Measurements from ENCODE around the gene MFGE8.

GRCh38 chr15:88871313-88871712 lies 41.9 kb downstream of the MFGE8 start:
- TF ChIP-seq CTCF (IDR thresholded peaks at IDR 0.05; ENCODE audit: poor library complexity, severe bottlenecking) (no peak), TAF1 (IDR thresholded peaks at IDR 0.05; ENCODE audit: low read depth) (no peak), RAD21 (conservative IDR thresholded peaks at IDR 0.05) (no peak), EZH2 (IDR thresholded peaks at IDR 0.05; ENCODE audit: borderline replicate concordance, insufficient read depth, low read length, poor library complexity, severe bottlenecking) (no peak), POLR2AphosphoS5 (IDR thresholded peaks at IDR 0.05) (no peak), REST (IDR thresholded peaks at IDR 0.05; ENCODE audit: borderline replicate concordance) (no peak), MXI1 (conservative IDR thresholded peaks at IDR 0.05; ENCODE audit: poor library complexity, severe bottlenecking) (no peak), EP300 (conservative IDR thresholded peaks at IDR 0.05; ENCODE audit: poor library complexity, severe bottlenecking) (no peak)
